Esophagus muscularis mucosa (tissue), 4 donors: Measurements from ENCODE around the gene CACNG8.

Source experiments
- EP300 ChIP-seq: sonication (generic); formaldehyde crosslinking; IDR thresholded peaks from one replicate; pipeline ENCODE4 v1.6.1; 2017; ENCODE audit warnings: antibody characterized with exemption
- POLR2A ChIP-seq: fragments of 450-650 bp; IDR thresholded peaks from one replicate; pipeline ENCODE4 v1.6.1; 2017; ENCODE audit warnings: antibody characterized with exemption, moderate library complexity, mild to moderate bottlenecking, low read depth
- POLR2AphosphoS5 ChIP-seq, 2 donors: sonication (generic); formaldehyde crosslinking; IDR thresholded peaks; one replicate each; pipeline ENCODE4 v1.6.1; 2017; ENCODE audit warnings: antibody characterized with exemption in 2 of 2
- TF ChIP-seq, protein P1 (sequence below), 3 experiments: fragments of 200-600 bp in 2 of 3; fragments of 450-650 bp in 1 of 3; sonication (generic) in 2 of 3; IDR thresholded peaks; one replicate each; pipeline ENCODE4 v1.5.1; 2017 to 2019; ENCODE audit warnings: antibody characterized with exemption in 3 of 3, mild to moderate bottlenecking in 2 of 3, moderate library complexity in 1 of 3

DNA sequence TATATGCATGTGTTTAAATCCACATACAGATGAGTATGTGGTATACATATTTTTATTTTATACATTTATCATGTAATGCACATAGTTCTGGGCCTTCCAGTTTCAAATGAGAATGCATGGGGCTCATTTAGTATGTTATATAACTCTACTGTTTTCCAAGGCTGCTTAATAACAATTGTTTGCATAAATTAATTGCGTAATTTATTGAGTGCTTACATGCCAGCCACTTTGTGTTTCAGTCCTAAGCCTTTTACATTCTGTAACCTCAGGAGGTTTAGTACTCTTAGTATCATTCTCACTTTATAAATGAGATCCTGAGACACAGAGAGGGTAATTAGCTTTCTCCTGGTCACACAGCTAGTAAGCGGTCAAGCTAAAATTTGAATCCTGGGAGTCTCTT, 16.7 kb upstream of the CACNG8 start:
- no peak for TF ChIP-seq POLR2A
- TF ChIP-seq, protein P1, sequence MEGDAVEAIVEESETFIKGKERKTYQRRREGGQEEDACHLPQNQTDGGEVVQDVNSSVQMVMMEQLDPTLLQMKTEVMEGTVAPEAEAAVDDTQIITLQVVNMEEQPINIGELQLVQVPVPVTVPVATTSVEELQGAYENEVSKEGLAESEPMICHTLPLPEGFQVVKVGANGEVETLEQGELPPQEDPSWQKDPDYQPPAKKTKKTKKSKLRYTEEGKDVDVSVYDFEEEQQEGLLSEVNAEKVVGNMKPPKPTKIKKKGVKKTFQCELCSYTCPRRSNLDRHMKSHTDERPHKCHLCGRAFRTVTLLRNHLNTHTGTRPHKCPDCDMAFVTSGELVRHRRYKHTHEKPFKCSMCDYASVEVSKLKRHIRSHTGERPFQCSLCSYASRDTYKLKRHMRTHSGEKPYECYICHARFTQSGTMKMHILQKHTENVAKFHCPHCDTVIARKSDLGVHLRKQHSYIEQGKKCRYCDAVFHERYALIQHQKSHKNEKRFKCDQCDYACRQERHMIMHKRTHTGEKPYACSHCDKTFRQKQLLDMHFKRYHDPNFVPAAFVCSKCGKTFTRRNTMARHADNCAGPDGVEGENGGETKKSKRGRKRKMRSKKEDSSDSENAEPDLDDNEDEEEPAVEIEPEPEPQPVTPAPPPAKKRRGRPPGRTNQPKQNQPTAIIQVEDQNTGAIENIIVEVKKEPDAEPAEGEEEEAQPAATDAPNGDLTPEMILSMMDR (IDR thresholded peaks at IDR 0.05) = no peak
- TF ChIP-seq POLR2AphosphoS5 (IDR thresholded peaks at IDR 0.05) = no peak
- no peak for TF ChIP-seq EP300
